SK-N-SH treated with all-trans-retinoic acid at 6 μM for 48 hours (cell line): ENCODE results near the gene FABP1.

Source experiments
- SNAI2 ChIP-seq: fragments of 250-450 bp; sonication (Bioruptor Pico); IDR thresholded peaks from 2 replicates; pipeline ENCODE4 v1.5.0; 2020; ENCODE audit warnings: mild to moderate bottlenecking, moderate library complexity
- ZFP30 ChIP-seq: fragments of 450-650 bp; formaldehyde crosslinking; IDR thresholded peaks from 2 replicates; pipeline ENCODE4 v1.5.0; 2022; ENCODE audit warnings: mild to moderate bottlenecking, moderate library complexity

GRCh38 chr2:88100489-88100858 is 27.4 kb downstream of the FABP1 start:
- no peak for TF ChIP-seq SNAI2 (CRISPR knock-in tag)
- TF ChIP-seq ZFP30 (CRISPR knock-in tag) = no peak
